WTC11 (cell line): ENCODE measurements around the gene RNF115. TPM values are rescaled to one million over a fixed set of nuclear protein-coding genes. Genes with fewer than 3 reads are reported as not detected.
"Not testable (repeated sequence)": the region's sequence is repeated elsewhere in the genome, so short reads cannot be mapped to it uniquely, and the experiment has no call there.

ENCODE experiments used
- ATAC-seq: fragments of 200-7000 bp; cut with Tn5 transposase; 2 replicates; pipeline ENCODE4 v1.10.0; 2021; ENCODE audit warnings: mild to moderate bottlenecking, moderate library complexity
- CTCF ChIA-PET: fragments of 300-600 bp; sonication (Branson Sonifier 250); formaldehyde crosslinking; loops from one replicate; lab custom pipeline; 2021; ENCODE audit warnings: antibody characterized with exemption; lab: Charles Lee
- POLR2A ChIA-PET: fragments of 350-600 bp; sonication (Branson Sonifier 250); formaldehyde crosslinking; loops from one replicate; lab custom pipeline; 2021; ENCODE audit warnings: antibody characterized with exemption; lab: Charles Lee
- DNase-seq: peaks from one replicate; pipeline ENCODE4 v3.0.0; 2021; ENCODE audit warnings: low spot score
- H3K27ac Mint-ChIP-seq: 2 replicates; pipeline ENCODE4 v1.8.0; 2021; ENCODE audit warnings: mixed read lengths
- H3K27me3 Mint-ChIP-seq: 2 replicates; pipeline ENCODE4 v1.8.0; 2021; ENCODE audit warnings: low read depth, mild to moderate bottlenecking, moderate library complexity, mixed read lengths
- H3K36me3 Mint-ChIP-seq: 2 replicates; pipeline ENCODE4 v1.8.0; 2021; ENCODE audit warnings: mixed read lengths
- H3K4me1 Mint-ChIP-seq: 2 replicates; pipeline ENCODE4 v1.8.0; 2022; ENCODE audit warnings: mixed read lengths
- H3K4me3 Mint-ChIP-seq: 2 replicates; pipeline ENCODE4 v1.8.0; 2021; ENCODE audit warnings: mild to moderate bottlenecking, moderate library complexity, mixed read lengths
- H3K9me3 Mint-ChIP-seq: 2 replicates; pipeline ENCODE4 v1.8.0; 2021; ENCODE audit warnings: mixed read lengths
- ZSCAN18 ChIP-seq: fragments of 250-450 bp; sonication (Bioruptor Pico); IDR thresholded peaks from 2 replicates; pipeline ENCODE4 v2.1.2; 2022; ENCODE audit warnings: mild to moderate bottlenecking, moderate library complexity
- total RNA-seq: library from RNA; stranded (reverse); gene quantifications from 3 replicates; pipeline ENCODE4 v1.2.3, GENCODE V29; 2021

Gene RNF115
- total RNA-seq, 1 experiment from 2014 or later = 8.1 TPM

DNA sequence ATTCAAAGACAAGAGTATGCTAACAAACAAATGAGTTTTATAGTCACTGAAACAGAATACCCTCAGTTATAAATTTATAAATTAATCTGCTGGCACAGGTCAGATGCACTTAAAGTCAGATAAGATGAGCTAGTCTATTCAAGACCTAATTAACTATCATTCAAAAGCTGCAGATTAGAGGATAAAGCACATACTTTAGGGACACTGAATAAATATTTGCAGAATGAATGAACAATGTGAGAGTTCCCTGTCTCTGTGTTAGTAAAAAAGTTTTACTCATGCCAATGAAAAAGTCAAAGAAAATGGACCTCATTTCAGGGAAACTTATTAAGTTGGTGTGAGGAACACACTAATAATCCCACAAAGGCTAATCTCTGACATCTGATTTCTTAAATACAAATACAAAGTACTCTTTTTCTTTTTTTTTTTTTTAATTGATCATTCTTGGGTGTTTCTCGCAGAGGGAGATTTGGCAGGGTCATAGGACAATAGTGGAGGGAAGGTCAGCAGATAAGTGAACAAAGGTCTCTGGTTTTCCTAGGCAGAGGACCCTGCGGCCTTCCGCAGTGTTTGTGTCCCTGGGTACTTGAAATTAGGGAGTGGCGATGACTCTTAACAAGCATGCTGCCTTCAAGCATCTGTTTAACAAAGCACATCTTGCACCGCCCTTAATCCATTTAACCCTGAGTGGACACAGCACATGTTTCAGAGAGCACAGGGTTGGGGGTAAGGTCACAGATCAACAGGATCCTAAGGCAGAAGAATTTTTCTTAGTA is 58.1 kb downstream of the RNF115 start:
- H3K27ac Mint-ChIP-seq, H3K27me3 Mint-ChIP-seq, ATAC-seq, POLR2A ChIA-PET, H3K4me3 Mint-ChIP-seq, CTCF ChIA-PET, H3K4me1 Mint-ChIP-seq, DNase-seq: not testable (repeated sequence)
- peaks cover 24% of the 10 kb centered on the region for H3K9me3 Mint-ChIP-seq
- peaks cover 56% of the 10 kb centered on the region for H3K36me3 Mint-ChIP-seq

- H3K27me3 Mint-ChIP-seq, POLR2A ChIA-PET, H3K4me1 Mint-ChIP-seq, DNase-seq, H3K27ac Mint-ChIP-seq, CTCF ChIA-PET, ATAC-seq, H3K4me3 Mint-ChIP-seq: not testable (repeated sequence)
- peaks cover 61% of the 10 kb centered on the region for H3K36me3 Mint-ChIP-seq
- peaks cover 29% of the 10 kb centered on the region for H3K9me3 Mint-ChIP-seq
These were observed 58.8 kb downstream of the RNF115 start for GRCh38 chr1:145765127-145765526.

DNA sequence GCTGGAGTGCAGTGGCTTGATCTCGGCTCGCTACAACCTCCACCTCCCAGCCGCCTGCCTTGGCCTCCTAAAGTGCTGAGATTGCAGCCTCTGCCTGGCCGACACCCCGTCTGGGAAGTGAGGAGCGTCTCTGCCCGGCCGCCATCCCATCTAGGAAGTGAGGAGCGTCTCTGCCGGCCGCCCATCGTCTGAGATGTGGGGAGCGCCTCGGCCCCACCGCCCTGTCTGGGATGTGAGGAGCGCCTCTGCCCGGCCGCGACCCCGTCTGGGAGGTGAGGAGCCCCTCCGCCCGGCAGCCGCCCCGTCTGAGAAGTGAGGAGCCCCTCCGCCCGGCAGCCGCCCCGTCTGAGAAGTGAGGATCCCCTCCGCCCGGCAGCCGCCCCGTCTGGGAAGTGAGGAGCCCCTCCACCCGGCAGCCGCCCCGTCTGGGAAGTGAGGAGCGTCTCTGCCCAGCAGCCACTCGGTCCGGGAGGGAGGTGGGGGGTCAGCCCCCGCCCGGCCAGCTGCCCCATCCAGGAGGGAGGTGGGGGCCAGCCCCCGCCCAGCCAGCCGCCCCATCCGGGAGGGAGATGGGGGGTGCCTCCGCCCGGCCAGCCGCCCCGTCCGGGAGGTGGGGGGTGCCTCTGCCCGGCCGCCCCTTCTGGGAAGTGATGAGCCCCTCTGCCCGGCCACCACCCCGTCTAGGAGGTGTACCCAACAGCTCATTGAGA is 59.5 kb downstream of the RNF115 start:
- H3K4me1 Mint-ChIP-seq, H3K27ac Mint-ChIP-seq, DNase-seq, H3K4me3 Mint-ChIP-seq, POLR2A ChIA-PET, CTCF ChIA-PET, H3K27me3 Mint-ChIP-seq, ATAC-seq: not testable (repeated sequence)
- H3K9me3 Mint-ChIP-seq = peaks cover 29% of the 10 kb centered on the region
- H3K36me3 Mint-ChIP-seq = peaks cover 65% of the 10 kb centered on the region

DNA sequence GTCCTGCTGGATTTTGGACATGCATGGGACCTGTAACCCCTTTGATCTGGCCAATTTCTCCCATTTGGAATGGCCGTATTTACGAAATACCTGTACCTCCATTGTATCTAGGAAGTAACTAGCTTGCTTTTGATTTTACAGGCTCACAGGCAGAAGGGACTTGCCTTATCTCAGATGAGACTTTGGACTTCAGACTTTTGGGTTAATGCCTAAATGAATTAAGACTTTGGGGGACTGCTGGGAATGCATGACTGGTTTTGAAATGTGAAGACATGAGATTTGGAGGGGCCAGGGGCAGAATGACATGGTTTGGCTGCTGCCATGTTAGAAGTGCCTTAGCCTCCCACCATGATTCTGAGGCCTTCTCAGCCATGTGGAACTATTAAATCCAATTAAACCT is 61.9 kb downstream of the RNF115 start:
- DNase-seq, H3K4me1 Mint-ChIP-seq, POLR2A ChIA-PET, H3K4me3 Mint-ChIP-seq, H3K27ac Mint-ChIP-seq, ATAC-seq, CTCF ChIA-PET, H3K27me3 Mint-ChIP-seq: not testable (repeated sequence)
- Mint-ChIP-seq H3K9me3 (peaks cover 29% of the 10 kb centered on the region), H3K36me3 (peaks cover 51% of the 10 kb centered on the region)

DNA sequence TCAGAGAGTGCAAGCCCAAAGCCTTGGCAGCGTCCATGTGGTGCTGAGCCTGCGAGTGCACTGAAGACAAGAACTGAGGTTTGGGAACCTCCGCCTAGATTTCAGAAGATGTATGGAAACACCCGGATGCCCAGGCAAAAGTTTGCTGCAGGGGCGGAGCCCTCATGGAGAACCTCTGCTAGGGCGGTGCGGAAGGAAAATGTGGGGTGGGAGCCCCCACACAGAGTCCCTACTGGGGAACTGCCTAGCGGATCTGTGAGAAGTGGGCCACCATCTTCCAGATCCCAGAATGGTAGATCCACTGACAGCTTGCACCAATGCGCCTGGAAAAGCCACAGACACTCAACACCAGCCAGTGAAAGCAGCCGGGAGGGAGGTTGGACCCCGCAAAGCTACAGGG is 62.4 kb downstream of the RNF115 start:
- H3K27me3 Mint-ChIP-seq, H3K27ac Mint-ChIP-seq, H3K4me1 Mint-ChIP-seq, POLR2A ChIA-PET, DNase-seq, H3K4me3 Mint-ChIP-seq, CTCF ChIA-PET, ATAC-seq: not testable (repeated sequence)
- Mint-ChIP-seq H3K9me3 (peaks cover 29% of the 10 kb centered on the region), H3K36me3 (peaks cover 51% of the 10 kb centered on the region)

DNA sequence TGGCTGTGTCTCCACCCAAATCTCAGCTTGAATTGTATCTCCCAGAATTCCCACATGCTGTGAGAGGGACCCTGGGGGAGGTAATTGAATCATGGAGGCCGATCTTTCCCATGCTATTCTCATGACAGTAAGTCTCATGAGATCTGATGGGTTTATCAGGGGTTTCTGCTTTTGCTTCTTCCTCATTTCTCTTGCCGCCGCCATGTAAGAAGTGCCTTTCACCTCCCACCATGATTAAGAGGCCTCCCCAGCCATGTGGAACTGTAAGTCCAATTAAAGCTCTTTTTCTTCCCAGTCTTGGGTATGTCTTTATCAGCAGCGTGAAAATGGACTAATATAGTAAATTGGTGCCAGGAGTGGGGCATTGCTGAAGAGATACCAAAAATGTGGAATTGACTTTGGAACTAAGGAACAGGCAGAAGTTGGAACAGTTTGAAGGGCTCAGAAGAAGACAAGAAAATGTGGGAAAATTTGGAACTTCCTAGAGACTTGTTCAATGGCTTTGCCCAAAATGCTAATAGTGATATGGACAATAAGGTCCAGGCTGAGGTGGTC is 63.4 kb downstream of the RNF115 start:
- CTCF ChIA-PET, H3K4me3 Mint-ChIP-seq, POLR2A ChIA-PET, H3K27ac Mint-ChIP-seq, ATAC-seq, H3K4me1 Mint-ChIP-seq, H3K27me3 Mint-ChIP-seq, DNase-seq: not testable (repeated sequence)
- peaks cover 23% of the 10 kb centered on the region for H3K9me3 Mint-ChIP-seq
- H3K36me3 Mint-ChIP-seq = peaks cover 43% of the 10 kb centered on the region

- no peak for ATAC-seq
- POLR2A ChIA-PET = no interaction called here
- Mint-ChIP-seq H3K4me3 (no peak overlapping the region), H3K4me1 (no peaks in the 10 kb centered on the region), H3K27ac (no peak overlapping the region), H3K9me3 (peaks cover 23% of the 10 kb centered on the region), H3K27me3 (no peaks in the 10 kb centered on the region; the same call in 1 of the 2 replicates), H3K36me3 (peaks cover 38% of the 10 kb centered on the region)
- DNase-seq = no peak
- CTCF ChIA-PET = no interaction called here
- no peak for TF ChIP-seq ZSCAN18
These were observed 64.2 kb downstream of the RNF115 start for GRCh38 chr1:145759721-145760120.

- no peak overlapping the region for H3K4me3 Mint-ChIP-seq
- CTCF ChIA-PET = no interaction called here
- no peak for ATAC-seq
- peaks cover 23% of the 10 kb centered on the region for H3K9me3 Mint-ChIP-seq
- POLR2A ChIA-PET = no interaction called here
- TF ChIP-seq ZSCAN18 = no peak
- TF ChIP-seq, all 79 proteins: peak for 0
- H3K4me1 Mint-ChIP-seq = no peaks in the 10 kb centered on the region
- no peaks in the 10 kb centered on the region for H3K27me3 Mint-ChIP-seq
- no peak overlapping the region for H3K27ac Mint-ChIP-seq
- no peak for DNase-seq
- peaks cover 34% of the 10 kb centered on the region for H3K36me3 Mint-ChIP-seq
These were observed 65.3 kb downstream of the RNF115 start for GRCh38 chr1:145758575-145758974.
